ENCODE results near the gene RNF152.
"Not testable (repeated sequence)": the region's sequence is repeated elsewhere in the genome, so short reads cannot be mapped to it uniquely, and the experiment has no call there.

The RNF152 gene

GRCh38 chr18:61821748-61822147 lies 71.1 kb downstream of the RNF152 start:
- DNase-seq (ENCODE audit: low spot score): no peak

- no peak for DNase-seq (ENCODE audit: low spot score)
Measured at GRCh38 chr18:61820882-61821281, 71.9 kb downstream of the RNF152 start.

DNA sequence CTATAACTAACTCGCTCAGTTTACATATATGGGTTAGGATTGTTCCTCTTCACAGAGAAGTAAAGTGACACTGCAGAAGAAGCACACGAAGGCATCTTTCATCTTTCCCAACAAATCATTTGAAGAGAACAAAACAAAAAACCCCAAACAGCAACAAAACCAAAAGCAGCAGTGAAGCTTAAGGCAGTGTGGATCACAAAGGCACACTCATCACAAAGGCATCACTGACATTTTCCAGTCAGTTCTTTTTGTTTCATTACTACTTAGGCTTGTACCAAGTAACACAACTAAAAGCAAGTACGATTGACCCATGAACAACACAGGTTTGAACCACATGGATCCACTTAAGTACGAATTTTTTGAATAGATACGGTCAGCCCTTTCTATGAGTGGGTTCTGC lies 75.7 kb downstream of the RNF152 start:
- no peak for DNase-seq (ENCODE audit: low spot score)

DNA sequence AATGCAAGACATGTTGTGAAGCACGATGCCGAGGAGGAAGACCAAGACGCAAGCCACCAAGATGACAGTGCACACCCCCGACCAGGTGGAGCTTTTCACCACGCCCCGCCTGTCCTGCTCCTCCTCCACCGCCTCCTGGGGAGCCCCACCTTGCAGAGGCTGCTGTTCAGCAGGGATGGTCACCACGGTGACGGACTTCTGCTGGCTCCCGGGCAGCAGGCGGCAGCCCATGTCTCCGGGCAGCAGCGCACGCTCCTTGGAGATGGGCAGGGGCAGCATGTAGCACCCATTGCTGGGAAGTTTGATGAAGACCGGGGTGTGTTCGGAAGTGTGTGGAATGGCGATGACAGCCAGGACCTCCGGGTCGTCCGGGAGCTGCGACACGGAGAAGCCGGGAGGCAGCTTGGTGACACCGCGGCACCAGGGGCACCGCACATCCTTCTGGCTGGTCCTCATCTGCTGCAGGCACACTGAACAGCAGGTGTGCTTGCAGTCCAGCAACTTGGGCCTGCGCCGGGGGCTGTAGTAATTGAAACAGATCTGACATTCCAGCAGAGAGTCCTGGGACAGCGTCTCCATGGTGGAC lies 76.8 kb downstream of the RNF152 start:
- DNase-seq (ENCODE audit: low spot score): no peak

DNA sequence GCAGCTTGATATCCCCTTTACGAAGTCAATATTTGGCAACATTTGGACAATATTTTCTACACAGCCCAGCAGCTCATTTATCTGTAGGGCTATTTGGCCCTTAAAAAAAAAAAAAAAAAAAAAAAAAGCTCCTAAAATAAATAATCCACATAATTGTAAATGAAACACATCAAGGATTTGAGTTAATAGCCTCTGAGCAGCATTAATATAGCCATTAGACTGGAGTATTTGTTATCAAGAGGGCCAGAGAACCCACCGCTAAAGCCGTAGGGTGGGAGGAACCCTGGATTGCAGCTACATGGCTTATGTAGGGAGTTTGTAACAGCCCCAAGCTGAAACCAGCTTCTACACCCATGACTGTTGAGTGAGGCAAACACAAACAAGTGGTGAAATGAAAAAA lies 84.5 kb downstream of the RNF152 start:
- DNase-seq (ENCODE audit: low spot score): no peak

GRCh38 chr18:61803393-61803792 lies 89.4 kb downstream of the RNF152 start:
- DNase-seq (ENCODE audit: low spot score): no peak

- DNase-seq (ENCODE audit: low spot score): no peak
Measured at GRCh38 chr18:61797696-61798590, 94.9 kb downstream of the RNF152 start.

GRCh38 chr18:61791031-61791430 lies 101.8 kb downstream of the RNF152 start:
- no peak for DNase-seq (ENCODE audit: low spot score)

- not testable (repeated sequence) for DNase-seq (ENCODE audit: low spot score)
Measured at GRCh38 chr18:61787011-61787670, 105.7 kb downstream of the RNF152 start.

DNA sequence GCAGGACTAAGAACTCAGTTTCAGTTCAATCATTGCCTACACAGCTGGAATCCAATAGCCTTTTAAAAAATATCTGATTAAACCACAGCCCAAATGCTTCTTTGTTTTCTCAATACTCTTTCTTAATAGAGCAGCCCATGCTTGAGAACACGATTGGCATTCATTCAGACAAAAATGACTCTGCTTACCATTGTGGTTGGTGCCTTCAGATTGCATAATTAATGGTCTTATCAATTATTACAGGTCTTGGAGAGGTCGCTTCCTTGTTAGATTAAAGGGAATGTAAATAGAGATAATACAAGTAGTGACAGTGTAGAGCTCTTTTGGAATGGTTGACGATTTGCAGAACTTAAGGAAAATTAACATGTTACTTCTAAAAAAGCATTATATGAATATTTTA lies 107.2 kb downstream of the RNF152 start:
- DNase-seq (ENCODE audit: low spot score): no peak

GRCh38 chr18:61784834-61785233 lies 108.0 kb downstream of the RNF152 start:
- no peak for DNase-seq (ENCODE audit: low spot score)

DNA sequence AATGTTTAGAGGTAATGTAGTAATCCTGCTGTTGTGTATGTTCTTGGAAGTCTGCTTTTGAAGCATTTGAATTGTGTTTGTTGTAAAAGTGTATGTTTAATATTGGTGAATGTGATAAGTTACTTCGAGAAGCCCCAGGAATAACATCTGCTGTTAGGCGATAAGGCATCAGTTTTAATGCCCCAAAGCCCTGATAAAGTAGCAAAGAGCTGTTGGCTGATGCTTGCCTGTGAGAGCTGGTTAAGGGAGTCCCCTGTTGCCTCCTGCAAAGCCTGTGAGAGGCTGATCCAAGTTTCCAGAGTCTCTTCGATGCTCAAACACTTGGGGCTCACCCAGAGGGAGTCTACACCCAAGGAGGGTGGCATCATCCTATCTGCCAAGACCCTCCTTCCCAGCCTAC lies 110.3 kb downstream of the RNF152 start:
- DNase-seq (ENCODE audit: low spot score): no peak

GRCh38 chr18:61776201-61776600 lies 116.6 kb downstream of the RNF152 start:
- not testable (repeated sequence) for DNase-seq (ENCODE audit: low spot score)

DNA sequence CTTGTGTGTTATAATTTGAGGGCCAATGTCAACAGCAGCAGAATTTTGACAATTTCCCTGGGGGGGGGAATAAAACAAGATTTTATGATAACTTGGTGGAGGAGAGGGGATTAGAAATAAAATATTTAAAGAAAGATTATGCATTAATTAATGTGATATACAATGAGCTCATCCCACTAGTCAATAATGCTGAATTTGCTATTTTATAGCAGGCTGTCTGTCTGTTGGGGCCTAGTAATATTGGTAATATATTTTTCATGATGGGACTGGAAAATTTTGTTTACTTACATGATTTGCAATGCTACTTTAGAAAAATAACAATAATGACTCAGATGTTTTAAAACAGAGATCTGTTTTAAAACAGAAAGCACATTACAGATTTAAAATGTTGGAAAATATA lies 118.0 kb downstream of the RNF152 start:
- no peak for DNase-seq (ENCODE audit: low spot score)

GRCh38 chr18:61772293-61772848 lies 120.4 kb downstream of the RNF152 start:
- DNase-seq (ENCODE audit: low spot score): no peak

GRCh38 chr18:61771861-61772260 lies 120.9 kb downstream of the RNF152 start:
- no peak for DNase-seq (ENCODE audit: low spot score)

GRCh38 chr18:61770279-61770678 lies 122.5 kb downstream of the RNF152 start:
- no peak for DNase-seq (ENCODE audit: low spot score)

- no peak for DNase-seq (ENCODE audit: low spot score)
Measured at GRCh38 chr18:61766266-61766884, 126.4 kb downstream of the RNF152 start.

DNA sequence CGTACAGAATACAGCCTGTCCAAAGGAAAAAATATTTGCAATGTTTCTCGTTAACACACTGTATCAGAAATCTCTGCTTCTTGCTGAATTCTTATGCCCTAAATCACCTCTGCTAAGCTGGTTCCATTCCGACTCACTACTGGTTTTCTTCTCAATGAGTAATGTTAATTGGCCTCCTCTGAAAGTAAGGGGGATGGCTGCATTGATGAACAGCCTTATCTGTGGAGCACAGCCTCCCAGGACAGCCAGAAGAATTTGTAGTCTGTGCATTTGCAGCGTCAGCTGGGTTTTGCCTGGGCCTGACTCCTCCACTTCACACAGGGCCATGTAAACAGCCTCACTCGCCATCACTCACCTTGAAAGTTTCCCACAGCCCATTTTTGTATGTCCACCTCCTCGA lies 127.7 kb downstream of the RNF152 start:
- DNase-seq (ENCODE audit: low spot score): no peak

- DNase-seq (ENCODE audit: low spot score): no peak
Measured at GRCh38 chr18:61764381-61764780, 128.4 kb downstream of the RNF152 start.

DNA sequence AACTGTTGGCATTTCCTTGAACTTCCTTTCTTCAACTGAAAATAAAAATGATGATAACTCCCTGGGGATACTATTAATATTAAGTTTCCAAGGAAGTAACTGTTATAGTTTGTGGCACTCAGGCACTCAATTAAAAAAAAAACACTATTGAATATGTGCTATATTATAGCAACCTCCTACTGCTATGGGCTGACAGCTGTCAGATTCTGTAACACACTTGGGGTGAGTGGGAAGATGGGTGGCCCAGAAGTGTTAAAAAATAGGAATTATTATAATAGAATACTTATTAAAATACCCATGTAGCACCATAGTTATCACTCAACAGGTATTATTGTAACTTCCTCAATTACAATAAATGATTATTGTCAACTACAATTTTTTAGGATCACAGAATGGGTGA lies 130.9 kb downstream of the RNF152 start:
- no peak for DNase-seq (ENCODE audit: low spot score)

Data from germinal center (tissue), 1 donor.